ENCODE results near the gene OPN5.

- TF ChIP-seq CTCF (IDR thresholded peaks at IDR 0.05; ENCODE audit: insufficient read depth, low read length, poor library complexity, severe bottlenecking) (no peak), EZH2phosphoT487 (conservative IDR thresholded peaks at IDR 0.05; ENCODE audit: low read length) (no peak)
Observed at GRCh38 chr6:47875593-47875992, 93.8 kb downstream of the OPN5 start.
